ENCODE results near the gene NIPBL.
"Not testable (repeated sequence)": the region's sequence is repeated elsewhere in the genome, so short reads cannot be mapped to it uniquely, and the experiment has no call there.

The NIPBL gene

DNA sequence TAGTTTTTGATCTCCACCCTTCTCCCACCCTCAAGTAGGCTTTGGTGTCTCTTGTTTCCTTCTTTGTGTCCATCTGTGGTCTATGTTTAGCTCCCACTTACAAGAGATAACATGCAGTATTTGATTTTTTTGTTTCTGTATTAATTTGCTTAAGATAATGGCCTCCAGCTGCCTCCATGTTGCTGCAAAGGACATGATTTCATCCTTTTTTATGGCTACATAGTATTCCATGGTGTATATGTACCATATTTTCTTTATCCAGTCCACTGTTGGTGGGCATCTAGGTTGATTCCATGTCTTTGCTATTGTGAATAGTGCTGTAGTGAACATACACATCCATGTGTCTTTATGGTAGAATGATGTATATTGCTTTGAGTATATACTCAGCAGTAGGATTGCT lies 24.5 kb downstream of the NIPBL start:
- not testable (repeated sequence) for DNase-seq (ENCODE audit: low read depth)

DNA sequence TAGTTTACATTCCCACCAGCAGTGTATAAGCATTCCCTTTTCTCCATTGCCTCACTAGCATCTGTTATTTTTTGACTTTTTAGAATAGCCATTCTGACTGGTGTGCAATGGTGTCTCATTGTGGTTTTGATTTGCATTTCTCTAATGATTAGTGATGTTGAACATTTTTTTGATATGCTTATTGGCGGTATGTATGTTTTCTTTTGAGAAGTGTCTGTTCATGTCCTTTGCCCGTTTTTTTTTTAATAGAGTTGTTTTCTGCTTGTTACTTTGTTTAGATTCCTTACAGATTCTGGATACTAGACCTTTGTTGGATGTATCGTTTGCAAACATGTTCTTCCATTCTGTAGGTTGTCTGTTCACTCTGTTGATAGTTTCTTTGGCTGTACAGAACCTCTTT lies 25.3 kb downstream of the NIPBL start:
- no peak for DNase-seq (ENCODE audit: low read depth)

DNA sequence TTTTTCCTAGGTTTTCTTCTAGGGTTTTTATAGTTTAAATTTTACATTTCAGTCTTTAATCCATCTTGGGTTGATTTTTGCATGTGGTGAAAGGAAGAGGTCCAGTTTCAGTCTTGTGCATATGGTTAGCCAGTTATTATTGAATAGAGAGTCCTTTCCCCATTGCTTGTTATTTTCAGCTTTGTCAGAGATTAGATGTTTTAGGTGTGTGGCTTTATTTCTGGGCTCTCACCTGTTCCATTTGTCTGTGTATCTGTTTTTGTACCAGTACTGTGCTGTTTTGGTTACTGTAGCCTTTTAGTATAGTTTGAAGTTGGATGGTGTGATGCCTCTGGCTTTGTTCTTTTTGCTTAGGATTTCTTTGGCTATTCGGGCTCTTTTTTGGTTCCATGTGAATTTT lies 25.8 kb downstream of the NIPBL start:
- DNase-seq (ENCODE audit: low read depth), result no peak

DNA sequence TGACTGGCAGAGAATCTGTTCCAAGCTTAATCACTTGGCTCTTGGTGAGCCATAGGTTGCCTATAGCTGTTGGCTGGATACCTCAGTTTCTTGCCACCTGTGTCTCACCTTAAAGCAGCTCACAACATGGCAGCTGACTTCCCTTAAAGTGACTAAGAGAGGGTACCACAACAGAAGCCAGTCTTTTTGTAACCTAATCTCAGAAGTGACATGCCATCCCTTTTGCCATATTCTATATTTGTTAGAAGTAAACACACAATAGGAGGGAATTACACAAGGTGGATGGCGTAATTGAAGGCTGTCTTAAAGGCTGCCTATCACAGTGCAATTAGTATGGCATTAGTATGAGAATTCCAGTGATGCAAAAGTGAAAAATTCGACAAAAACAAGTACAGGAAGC lies 28.1 kb downstream of the NIPBL start:
- no peak for DNase-seq (ENCODE audit: low read depth)

DNA sequence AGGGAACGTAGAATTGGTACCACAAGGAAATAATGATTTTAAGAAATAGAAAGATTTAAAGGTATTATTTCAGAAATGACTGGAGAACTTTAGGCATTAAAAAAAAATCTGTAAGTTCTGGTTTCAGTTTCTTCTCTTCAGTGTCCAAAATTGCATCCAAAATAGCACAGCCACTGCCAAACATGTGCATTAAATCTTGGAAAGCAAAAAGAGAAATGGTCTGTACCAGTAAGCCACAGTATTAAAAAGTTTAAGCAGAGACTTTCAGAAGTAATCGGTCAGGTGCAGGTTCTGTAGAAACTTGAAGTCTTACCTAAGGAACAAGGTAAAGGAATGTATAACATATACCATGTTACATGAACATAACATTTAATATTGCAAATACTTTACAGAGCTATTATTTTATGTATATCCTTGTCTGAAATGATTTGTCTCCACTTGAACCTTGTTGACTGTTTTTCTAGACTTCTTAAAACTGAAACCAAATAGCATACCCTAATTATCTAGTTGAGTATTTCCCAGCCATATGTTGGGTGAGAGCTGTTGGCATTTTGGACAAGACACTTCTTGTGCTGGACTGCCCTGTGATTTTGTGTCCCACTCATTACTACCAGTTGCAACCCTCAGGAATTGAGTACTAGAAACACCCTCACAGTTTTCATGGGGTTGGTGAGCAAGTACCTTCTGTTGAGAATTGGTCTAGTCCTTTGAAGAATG lies 32.1 kb downstream of the NIPBL start:
- no peak for DNase-seq (ENCODE audit: low read depth)

DNA sequence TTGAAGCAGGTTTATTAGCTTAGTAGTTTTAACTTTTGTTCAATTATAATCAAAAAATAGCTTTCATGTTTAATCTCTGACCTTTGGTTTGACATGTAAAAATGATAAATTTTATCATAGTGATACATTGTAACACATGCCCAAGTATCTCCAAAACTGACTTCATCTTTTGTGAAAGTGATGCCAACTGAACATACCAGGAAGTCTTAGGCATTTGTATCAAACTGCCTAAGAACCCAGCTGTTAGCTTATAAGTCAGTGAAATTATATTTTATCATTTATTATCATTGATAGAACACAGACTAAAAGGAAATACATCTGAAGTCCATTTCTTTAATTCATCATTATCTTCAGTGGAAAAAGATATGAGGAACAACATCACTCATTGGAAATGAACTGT lies 39.1 kb downstream of the NIPBL start:
- DNase-seq (ENCODE audit: low read depth), result no peak

DNA sequence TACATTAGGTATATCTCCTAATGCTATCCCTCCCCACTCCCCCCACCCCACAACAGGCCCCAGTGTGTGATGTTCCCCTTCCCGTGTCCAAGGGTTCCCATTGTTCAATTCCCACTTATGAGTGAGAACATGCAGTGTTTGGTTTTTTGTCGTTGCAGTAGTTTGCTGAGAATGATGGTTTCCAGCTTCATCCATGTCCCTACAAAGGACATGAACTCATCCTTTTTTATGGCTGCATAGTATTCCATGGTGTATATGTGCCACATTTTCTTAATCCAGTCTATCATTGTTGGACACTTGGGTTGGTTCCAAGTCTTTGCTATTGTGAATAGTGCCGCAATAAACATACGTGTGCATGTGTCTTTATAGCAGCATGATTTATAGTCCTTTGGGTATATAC lies 40.0 kb downstream of the NIPBL start:
- DNase-seq (ENCODE audit: low read depth), result not testable (repeated sequence)

DNA sequence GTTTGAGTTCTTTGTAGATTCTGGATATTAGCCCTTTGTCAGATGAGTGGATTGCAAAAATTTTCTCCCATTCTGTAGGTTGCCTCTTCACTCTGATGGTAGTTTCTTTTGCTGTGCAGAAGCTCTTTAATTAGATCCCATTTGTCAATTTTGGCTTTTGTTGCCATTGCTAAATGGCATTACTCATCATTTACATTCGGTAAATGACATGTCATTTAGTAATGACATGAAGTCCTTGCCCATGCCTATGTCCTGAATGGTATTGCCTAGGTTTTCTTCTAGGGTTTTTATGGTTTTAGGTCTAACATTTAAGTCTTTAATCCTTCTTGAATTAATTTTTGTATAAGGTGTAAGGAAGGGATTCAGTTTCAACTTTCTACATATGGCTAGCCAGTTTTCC lies 40.8 kb downstream of the NIPBL start:
- not testable (repeated sequence) for DNase-seq (ENCODE audit: low read depth)

DNA sequence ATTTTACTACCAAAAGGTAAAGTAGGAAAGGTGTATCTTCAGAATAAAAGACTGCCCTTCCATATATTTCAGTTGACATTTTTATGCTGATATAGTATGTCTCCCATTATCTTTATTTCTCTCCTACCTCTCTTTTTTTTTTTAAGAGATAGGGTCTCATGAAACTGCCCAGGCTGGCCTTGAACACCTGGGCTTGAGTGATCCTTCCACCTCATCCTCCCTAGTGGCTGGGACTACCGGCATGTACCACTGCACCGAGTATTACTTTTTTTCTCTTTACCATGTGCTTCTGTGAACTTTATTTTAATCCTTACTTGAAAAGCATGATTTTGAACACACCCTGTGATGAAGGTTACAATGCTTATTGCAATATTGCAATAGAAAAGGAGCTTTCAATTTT lies 42.7 kb downstream of the NIPBL start:
- no peak for DNase-seq (ENCODE audit: low read depth)

DNA sequence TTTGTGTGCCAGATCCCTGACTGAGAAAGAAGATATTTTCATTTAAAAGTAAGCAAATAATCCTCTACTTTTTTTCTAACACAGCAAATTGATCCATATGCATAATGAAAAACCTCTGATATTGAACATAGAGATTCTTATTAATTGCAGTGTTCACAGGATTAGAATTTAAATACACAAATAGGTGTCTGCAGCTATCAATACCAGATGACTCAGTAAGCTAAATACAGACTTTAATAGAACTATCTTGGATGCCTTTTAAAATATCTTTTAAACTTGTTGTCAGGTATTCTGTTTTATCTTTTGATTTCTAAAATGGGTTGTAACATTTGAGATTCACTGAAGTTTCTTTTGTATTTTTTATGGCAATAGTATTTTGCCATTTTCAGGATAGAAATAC lies 43.1 kb downstream of the NIPBL start:
- DNase-seq (ENCODE audit: low read depth), result no peak

DNA sequence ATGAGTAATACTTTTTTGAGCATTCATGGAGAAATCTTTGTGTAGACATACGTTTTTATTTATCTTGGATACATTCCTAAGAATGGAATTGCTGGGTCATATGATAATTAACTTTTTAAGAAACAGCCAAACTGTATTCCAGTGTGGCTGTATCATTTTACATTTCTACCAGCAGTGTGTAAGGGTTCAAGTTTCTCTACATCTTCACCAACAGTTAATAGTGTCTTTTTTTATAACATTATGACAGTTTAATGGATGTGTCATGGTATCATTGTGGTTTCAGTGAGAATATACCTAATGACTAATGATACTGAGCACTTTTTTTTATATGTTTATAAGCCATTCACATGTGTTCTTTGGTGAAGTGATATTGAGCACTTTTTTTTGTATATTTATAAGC lies 52.4 kb downstream of the NIPBL start:
- DNase-seq (ENCODE audit: low read depth), result no peak

DNA sequence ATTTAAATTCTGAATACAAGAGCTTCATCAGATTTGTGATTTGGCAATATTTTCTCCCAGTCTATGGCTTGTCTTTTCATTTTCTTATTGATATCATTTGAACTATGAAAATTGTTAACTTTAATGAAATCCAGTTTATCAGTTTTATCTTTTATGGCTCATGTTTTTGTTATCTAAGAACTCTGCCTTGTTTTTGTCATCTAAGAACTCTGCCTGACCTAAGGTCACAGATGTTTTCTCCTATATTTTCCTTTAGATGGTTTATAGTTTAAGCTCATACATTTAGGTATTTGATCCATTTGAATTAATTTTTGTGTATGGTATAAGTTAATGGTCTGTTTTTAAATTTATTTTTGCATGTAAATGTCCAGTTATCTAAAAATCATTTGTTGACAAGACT lies 52.9 kb downstream of the NIPBL start:
- no peak for DNase-seq (ENCODE audit: low read depth)

DNA sequence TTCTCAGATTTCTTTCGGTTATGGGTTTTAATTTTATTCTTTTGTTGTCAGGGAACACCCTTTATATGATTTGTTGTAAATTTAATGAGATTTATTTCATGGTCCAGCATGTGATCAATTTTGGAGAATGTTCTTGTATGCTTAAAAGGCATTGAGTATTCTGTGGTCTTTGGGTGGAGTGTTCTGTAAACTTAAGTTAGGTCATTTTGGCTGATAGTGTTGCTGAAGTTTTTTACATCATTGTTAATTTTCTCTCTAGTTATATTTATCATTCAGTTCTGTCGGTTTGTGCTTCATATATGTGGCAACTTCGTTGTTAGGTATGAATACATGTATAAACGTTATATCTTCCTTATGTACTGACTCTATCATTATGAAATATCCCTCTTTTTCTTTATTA lies 55.5 kb downstream of the NIPBL start:
- DNase-seq (ENCODE audit: low read depth), result no peak

DNA sequence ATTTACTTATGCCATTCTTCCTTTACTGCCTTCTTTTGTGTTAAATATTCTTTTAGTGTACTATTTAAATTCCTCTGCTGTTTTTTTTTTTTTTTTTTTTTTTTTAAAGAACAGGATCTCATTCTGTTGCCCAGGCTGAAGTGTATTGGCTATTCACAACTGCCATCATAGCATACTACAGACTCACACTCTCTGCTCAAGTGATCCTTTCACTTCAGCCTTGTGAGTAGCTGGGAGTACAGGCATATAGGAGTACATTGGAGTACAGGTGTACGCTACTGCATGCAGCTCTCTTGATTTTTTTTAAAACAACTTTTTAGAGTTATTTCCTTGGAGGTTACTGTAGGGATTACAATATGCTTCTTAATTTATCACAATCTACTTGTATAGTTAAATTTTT lies 56.1 kb downstream of the NIPBL start:
- DNase-seq (ENCODE audit: low read depth), result no peak

DNA sequence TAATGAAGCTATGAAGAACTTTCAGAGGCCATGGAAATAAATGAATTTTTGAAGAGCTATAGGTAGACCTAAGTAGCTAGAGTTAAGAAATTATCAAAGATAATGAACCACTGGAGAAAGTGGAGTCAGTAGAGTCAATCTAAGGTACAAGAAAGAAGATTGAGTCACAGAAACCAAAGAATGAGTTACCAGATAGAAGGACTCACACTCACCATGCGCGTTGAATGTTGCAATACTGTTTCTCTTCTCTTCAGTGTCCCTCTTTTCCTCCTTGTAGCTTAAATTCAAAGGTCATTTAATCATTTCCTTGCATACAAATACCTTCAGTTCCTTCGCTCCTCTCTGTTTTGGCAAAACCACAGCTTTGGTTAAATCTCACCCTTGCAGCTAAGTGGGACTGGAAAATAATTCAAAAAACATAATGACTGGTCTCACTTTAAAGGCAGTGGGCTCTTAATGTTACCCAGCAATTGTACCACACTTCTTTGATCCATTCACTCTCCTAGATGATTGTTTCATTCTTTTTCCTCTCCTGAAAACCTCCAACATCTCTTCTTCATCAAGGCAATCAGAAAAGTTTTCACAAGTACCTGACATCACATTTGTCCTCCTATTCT lies 58.3 kb downstream of the NIPBL start:
- DNase-seq (ENCODE audit: low read depth), result no peak

DNA sequence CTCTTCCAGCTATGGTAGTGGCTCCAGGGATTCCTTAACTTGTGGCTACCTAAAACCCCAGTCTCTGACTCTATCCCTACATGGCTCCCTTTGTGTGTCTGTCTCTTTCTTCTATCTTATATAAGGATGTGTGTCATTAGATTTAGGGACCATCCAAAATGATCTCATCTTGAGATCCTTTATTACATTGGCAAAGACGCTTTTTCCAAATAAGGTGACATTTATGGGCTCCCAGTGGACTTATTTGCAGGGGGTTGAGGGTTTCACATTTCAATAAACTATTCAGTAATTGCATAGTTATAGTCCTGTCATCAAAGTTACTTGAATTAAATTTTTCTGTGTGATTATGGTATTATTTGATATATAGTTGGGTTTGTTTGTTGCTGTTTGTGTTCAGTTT lies 59.2 kb downstream of the NIPBL start:
- no peak for DNase-seq (ENCODE audit: low read depth)

DNA sequence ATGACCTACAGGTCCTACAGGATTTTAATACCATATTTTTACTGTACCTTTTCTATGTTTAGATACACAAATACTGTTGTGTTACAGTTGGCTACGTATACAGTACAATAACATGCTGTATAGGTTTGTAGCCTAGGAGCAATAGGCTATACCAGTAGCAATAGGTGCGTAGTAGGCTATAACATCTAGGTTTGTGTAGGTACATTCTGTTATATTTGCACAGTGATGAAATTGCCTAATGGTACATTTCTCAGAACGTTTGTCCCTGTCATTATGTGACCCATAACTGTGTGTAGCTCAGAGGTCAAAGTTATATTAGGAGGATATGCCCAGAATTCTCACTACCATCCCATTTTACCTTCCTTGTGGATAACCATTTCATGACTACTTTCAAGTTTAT lies 59.7 kb downstream of the NIPBL start:
- DNase-seq (ENCODE audit: low read depth), result no peak

DNA sequence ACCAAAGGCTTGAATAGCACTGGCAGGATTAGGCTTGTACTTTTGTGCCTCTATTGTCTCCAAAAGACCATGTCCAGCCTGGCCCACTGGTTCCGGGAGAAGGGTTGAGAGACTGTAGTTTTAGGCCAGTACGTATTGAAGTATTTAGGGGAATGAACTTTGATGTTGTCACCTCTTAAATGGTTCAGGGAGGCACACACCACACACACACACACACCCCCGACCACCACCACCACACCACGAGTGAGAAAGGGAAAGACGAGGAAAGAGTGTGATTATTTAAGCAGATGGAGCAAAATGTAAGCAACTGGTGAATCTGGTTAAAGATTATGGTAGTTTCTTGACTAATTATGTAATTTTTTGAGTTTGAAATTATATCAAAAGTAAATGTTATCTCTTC lies 61.6 kb downstream of the NIPBL start:
- DNase-seq (ENCODE audit: low read depth), result no peak

DNA sequence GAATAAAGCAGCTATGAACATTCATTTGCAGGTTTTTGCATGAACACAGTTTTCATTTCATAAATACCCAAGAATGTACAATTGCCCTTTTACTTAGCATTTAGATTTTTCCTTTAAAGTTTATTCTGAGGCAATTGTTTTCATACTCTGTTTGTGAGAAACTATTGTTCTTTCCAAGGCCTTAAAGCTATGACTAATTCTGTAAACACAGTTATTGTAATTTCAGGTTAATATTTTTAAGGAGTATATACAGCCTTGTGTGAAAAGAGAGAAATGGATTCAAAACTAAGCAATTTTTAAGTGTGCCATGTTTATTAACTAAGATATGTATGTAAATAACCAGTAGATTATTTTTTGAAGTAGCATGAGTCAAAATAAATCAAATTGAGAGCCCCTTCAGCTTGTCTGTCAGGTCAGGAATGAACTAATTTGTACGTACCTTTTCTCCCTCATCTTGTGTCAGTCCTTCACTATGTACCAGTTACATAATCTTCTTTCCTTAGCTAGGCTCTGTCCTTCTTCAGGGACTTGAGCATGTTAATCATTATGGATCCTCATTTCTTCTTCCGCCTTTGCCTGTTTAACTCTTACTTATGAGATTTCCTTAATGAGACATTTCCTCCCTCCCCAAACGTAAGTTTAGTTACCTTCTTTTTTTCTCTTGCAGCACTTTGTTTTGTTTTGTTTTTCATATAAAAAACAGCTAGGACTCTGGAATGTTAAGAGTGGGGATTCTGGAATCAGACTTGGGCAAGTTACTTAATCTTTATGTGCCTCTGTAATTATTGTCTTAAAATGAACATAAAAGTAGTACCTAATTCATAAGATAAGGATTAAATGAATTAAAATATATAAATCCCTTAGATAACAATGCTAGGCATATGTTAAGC lies 63.6 kb downstream of the NIPBL start:
- no peak for DNase-seq (ENCODE audit: low read depth)

DNA sequence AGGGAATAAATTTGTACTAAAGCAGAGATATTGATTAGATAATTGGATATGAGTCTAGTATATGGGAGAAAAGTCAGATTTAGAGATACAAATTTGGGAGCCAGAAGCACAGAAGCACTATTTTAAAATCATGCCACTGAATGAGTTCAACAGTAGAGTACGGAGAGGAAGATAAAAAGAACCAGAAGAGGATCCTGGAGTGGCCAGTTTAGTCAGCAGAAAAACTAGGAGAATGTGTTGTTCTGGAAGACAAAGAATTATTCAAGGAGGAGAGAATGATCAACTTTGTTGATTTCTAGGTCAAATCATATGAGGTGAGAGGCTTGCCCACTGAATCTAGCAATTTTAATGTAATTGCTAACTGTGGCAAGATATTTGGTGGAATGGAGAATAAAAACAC lies 67.0 kb downstream of the NIPBL start:
- DNase-seq (ENCODE audit: low read depth), result no peak

DNA sequence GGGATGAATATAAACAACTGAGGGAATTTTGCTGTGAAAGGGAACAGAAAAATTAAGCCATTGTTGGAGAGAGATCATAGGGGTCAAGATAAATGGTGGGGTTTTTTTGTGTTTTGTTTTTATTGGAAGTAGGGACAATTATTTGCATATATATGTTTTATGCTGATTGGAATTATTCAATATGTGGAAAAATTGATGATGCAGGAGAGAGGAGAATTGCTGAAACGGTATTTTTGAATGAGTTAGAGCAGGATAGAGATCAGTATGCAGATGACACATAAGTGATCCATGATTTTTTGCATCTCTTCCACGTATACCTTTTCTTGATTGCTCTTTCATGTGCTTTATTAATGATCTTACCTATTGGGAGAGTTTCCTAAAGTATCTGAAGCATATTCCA lies 67.5 kb downstream of the NIPBL start:
- no peak for DNase-seq (ENCODE audit: low read depth)

DNA sequence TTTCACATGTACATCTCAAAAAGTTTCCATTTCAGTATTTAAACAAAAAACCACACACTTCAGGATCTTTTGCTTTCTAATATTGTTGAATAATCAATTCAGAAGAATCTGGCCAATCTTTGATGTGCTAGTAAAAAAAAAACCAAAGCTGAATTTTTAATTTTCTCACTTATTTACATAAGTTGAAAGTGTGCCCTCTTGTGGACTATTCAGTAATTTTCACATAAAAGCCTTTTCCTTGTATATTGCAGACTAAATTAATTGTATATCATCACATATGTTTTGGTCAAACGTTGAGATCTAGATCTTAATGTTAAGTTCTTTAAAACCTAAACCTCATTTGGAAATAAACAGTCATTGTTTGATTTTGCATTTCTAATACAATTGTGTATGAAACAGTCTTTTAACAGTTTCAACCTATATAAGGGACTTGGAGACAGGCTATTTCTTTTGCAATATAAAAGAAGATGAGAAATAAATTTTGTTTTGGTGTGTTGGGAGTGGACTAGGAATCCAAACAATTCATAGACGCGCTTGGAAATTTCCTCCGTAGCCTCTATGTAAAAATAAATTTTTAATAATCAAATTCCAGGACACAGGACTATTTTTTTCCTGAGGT lies 68.1 kb downstream of the NIPBL start:
- DNase-seq (ENCODE audit: low read depth), result no peak

DNA sequence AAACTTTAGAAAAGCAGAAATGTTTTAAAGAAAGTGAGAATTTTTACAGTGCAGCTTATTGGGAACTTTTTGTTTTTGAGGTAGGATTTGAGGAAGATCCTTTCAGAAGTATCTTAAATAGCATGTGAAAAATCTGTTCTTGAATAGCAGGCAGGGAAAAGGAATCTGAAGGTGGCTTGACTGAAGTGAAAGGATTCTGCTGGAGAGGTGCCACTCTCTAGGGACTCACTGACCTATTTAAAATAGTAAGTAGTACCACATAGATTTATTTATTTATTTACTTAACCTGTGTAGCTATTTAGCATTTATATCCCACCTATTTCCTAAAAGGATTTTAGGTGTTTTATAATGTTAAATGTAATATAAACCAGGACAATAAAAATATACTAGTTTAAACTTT lies 69.1 kb downstream of the NIPBL start:
- DNase-seq (ENCODE audit: low read depth), result no peak
